CD4-positive, alpha-beta T cell treated with Interleukin-2 at 100 ng/mL for 4 hours (primary cell): ENCODE data around the gene FGD5.

Source experiments
- DNase-seq: peaks from one replicate; pipeline ENCODE4 v3.0.0-alpha.2; 2020; ENCODE audit warnings: low spot score

FGD5 gene

GRCh38 chr3:14933820-14934425 is 115.2 kb downstream of the FGD5 start:
- no peak for DNase-seq

GRCh38 chr3:14935592-14936345 is 117.0 kb downstream of the FGD5 start:
- DNase-seq, result no peak

GRCh38 chr3:14938954-14939353 is 120.2 kb downstream of the FGD5 start:
- DNase-seq, result no peak

GRCh38 chr3:14941871-14942270 is 123.1 kb downstream of the FGD5 start:
- no peak for DNase-seq

GRCh38 chr3:14943042-14943441 is 124.3 kb downstream of the FGD5 start:
- DNase-seq, result no peak

- DNase-seq, result no peak
Measured at GRCh38 chr3:14946236-14946635, 127.5 kb downstream of the FGD5 start.

- DNase-seq, result no peak
Measured at GRCh38 chr3:14946739-14947099, 128.0 kb downstream of the FGD5 start.

- peak; percentile 89 for DNase-seq
Measured at GRCh38 chr3:14947100-14947885, 128.5 kb downstream of the FGD5 start, which contains the start of gene NR2C2. Gene NR2C2, plus strand, starts transcription at chr3:14947583. Its CDS starts 56,332 bp downstream, at chr3:15003915.

- peak; percentile 97 for DNase-seq
Measured at GRCh38 chr3:14947886-14948608, 129.3 kb downstream of the FGD5 start.

GRCh38 chr3:14948609-14949038 is 129.9 kb downstream of the FGD5 start:
- DNase-seq, result no peak

- DNase-seq, result no peak
Measured at GRCh38 chr3:14949126-14949525, 130.4 kb downstream of the FGD5 start.

GRCh38 chr3:14950274-14950673 is 131.5 kb downstream of the FGD5 start:
- DNase-seq, result no peak

GRCh38 chr3:14957153-14957552 is 138.4 kb downstream of the FGD5 start:
- no peak for DNase-seq

GRCh38 chr3:14957925-14958324 is 139.2 kb downstream of the FGD5 start:
- no peak for DNase-seq

GRCh38 chr3:14959359-14959943 is 140.7 kb downstream of the FGD5 start:
- no peak for DNase-seq

- DNase-seq, result no peak
Measured at GRCh38 chr3:14962762-14963161, 144.0 kb downstream of the FGD5 start.

GRCh38 chr3:14967285-14967684 is 148.5 kb downstream of the FGD5 start:
- no peak for DNase-seq

GRCh38 chr3:14969671-14970070 is 150.9 kb downstream of the FGD5 start:
- DNase-seq, result no peak

- no peak for DNase-seq
Measured at GRCh38 chr3:14976317-14976716, 157.6 kb downstream of the FGD5 start.

- DNase-seq, result no peak
Measured at GRCh38 chr3:14980689-14981088, 161.9 kb downstream of the FGD5 start.
